HG02943 (cell line): ENCODE results near the gene NDRG4.

Experiments used
- ATAC-seq: cut with Tn5 transposase; IDR thresholded peaks from one replicate; pipeline ENCODE4 v1.9.1; 2021; ENCODE audit warnings: mild to moderate bottlenecking, low read depth, moderate library complexity; ENCODE audit not compliant: unreplicated experiment

NDRG4 gene

DNA sequence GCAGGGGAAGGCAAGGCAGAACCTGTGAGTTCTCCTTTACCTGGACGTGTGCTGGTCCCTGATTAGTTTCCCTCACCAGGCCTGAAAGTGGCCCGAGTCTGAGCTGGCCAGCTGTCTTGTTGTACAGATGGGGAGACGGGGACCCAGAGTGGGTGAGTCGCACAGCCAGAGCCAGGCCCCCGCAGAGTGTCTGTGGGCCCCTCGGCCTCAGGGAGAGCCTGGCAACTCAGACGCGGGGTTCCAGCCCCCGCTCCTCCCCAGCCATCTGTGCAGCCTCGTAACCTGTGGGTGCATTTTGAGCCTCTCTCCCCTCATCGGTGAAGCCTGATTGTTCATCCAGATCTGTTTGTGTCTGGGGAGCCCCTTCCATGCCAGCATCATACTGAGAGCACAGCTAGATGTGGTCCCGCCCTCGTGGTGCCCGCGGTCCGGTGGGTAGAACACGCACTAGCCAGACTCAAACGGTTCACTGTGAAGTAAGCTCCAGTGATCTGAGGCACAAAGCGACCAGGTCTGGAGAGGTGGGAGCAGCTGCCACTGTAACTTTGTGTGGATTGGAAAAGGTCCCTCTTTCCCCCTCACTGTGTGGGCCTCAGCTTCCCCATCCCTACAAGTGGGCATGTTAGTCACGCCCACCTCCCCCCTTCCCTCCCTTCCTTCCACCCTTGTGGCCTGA, 6.0 kb upstream of the NDRG4 start:
- no peak for ATAC-seq

DNA sequence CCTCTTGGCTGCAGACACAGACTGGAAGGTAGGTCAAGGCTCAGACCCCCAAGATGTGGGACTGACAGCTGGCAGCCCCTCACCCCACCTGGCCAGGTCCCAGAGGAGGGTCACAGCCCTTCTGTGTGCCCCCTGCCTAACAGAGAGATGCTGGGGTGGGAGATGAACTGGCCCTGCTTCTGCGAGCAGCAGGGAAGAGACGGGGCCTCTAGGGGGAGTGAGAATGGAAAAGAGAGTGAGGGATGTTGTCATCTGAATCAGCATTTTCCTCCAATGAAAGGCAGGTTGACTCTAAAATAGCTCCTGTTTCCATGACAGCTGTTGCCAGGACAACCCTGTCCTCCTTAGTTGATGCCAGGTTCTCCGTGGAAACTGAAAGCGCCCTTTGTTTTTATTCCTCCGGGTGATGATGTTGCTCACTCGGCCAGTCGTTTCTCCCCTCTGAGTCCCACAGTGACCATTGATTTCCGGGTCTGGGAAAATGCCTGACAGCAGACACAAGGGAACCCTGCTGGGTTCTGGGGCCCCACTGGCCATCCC, 4.9 kb upstream of the NDRG4 start:
- no peak for ATAC-seq

DNA sequence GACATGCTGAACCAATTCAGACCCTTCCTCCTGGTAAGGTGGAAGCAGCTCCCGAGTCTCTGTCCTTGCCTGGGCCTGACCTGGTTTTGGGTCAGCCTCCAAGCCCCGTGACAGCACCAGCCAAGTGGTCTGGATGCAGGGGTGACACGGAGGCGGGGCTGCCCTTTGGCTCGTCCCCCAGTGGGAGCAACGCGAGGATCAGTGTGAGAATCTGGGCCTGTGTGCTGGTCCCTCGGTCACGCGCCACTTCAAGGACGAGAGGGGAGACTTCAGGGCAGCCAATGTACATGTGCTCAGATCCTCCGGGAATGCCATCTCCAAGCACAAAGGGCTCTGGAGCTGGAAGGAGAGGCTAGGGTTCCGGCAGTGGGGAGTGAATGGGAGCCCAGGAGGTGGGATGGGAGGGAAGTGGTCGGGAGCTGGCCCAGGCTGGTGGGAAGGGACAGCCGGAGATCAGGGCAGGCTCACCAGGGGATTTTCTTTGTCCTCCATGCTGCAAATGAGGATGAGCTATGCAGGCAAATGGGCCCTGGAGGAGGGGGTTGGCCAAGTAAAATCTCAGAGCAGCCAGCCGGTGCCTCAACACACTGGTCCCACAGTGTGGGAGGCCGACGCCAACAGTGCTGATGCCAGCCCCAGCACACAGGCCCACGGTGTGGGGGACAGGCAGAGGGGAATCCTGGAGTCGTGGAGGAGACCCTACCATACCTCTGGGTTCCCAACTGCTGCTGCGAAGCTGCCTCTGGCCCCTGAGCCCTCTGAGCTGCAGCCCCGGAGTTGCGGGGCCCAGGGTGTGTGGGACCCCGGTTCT, 4.2 kb upstream of the NDRG4 start:
- no peak for ATAC-seq

DNA sequence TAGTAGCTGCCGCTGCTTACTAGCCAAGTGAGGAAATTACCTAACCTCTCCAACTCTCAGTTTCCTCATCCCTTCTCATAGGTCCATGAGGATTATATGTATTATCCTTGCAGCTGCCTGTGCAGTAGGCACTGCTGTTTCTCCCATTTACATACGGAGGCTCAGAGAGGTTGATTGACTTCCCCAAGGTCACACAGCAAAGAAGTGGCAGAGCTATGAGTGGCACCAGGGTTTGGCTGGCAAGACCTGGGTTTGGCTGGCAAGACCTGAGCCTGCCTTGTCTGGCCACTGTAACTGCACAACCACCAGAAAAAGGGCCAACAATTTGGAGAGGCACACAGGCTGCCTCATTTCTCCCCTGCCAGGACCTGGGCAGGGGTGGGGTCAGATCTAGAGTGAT, 2.5 kb upstream of the NDRG4 start:
- no peak for ATAC-seq

DNA sequence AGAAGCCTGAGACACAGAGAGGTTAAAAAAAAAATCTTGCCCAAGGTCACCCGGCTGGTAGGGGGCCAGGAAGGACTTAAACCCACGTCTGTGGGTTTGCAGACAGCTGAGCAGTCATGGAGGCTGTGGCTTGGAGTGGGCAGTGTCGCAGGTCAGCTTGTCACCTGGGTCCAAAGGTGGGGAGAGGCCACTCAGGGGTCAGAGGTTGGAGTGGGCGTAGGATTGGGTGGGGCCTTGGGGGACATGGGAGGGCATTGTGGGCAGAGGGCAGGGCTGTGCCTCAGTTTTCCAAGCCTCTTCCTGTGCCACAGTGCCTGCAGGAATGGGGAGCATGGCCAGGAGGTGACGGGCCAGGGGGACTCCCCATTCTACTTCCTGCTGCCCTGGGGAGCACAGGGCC, 2.0 kb upstream of the NDRG4 start:
- no peak for ATAC-seq

DNA sequence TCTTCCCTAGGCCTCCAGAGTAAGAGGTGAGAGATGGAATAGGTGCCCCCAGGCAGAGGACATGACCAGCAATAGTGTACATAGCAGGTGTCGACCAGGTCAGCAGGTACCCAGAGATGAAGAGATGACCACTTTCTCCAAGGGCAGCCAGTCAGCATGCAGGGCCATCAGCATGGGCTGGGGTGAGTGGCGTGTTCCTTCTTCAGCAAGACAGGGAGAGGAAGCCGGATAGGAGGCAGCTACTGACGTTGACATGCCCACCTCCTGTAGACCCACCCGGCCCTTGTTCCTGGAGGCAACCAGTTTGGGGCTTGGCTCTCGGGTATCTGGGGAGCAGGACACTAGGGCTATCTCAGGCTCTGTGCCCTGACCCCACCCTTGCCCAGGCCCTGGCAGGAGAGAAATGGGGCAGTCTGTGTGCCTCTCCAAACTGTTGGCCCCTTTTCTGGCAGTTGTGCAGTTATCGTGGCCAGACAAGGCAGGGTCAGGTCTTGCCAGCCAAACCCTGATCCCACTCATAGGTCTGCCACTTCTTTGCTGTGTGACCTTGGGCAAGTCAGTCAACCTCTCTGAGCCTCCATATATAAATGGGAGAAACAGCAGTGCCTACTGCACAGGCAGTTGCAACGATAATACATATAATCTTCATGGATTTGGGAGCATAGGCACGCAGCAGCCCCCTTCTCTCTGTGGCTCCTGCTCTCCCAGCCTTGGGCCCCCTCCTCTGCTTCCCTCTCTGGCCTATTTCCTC, 1.4 kb upstream of the NDRG4 start:
- no peak for ATAC-seq

DNA sequence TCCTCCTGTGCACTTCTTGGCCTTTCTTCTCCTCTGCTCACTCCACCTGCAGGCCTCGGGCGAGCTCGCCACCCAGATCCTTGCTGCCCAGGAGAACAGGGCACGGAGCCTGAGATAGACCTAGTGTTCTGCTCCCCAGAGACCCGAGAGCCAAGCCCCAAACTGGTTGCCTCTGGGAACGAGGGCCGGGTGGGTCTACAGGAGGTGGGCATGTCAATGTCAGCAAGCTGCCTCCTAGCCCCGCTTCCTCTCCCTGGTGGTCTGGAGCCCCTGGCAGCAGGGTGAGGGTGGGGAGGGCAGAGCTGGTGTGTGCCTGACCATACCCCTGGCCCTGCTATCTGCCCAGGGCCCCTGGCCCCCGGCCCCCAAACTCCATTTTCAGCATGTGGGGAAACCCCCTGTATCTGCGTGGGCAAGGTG, 841 bp upstream of the NDRG4 start:
- no peak for ATAC-seq

DNA sequence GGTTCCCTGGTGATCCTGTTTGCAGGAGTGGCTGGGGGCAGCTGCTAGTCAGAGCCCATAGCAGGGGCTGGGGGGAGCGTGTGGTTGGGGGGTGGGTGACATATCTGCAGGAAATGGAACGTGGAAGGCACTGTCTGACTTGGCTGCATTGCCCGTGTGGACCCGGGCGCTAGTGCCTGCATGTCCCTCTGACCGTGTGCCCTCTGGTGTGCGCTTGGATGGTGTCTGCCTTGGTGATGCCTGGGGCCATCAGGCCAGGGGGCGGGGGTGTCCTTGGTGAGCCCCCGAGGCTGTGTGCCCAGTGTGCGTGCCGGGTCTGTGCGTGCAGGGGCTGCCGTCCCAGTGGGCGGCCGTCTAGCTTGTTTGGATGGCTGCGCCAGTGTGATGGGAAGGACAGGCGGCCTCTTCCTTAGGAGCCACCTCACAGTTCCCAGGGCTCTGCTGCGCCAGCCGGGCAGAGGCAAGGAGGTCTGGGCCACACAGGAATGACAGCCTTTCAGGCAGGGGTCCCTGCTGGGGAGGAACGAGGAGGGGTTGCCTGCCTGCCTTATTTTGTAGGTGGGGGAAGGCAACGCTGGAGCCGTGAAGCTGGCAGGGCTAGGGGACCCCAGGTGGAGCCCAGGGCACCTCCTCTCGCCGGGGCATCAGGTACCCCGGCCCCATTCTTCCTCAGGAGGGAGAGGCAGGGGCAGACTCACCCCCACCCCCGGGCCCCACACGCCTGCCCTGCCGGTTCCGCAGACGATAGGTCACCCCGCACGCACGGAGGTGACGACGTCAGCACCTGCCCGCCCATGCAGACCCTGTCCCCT, 693 bp downstream of the NDRG4 start:
- no peak for ATAC-seq

DNA sequence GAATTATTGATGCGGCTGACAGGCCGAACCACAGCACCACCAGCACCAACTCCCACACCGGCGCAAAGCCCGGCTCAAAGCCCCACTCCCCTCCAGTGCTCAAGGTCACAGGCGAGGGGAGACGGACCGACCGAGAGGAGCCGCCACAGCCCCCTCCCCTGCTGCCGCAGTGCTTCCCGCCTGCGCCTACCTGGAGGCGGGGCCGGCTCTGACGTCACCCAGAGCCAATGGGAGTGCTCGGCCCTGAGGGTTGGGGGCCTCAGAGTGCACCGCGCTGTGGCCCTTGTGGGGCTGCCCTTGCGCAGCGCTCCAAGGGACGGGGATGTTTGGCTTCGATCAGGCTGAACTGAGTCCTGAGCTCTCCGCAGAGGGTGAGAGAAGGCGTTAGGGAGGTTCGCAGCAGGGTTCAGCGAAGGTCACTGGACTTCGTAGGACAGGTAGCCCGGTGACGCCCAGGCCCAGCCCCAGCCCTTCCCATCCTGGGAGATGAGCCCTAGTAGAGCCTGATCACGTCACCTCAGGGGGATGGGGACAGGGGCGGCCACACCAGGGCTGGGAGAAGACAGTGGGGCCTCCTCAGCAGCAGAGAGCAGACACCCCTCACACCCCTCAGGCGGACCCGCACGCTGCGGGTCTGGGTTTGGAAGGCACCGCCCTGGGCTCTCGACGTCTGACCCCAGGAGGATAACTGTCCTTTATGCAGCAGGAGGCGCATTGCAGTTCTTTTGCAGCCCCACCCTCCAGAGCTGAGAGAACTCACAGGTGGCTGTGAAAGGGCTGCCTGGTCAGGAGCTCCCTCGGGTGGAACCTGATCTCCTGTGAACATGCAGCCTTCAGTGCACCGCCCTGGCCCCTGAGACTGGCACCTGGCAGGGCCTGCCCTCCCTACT, 1.5 kb downstream of the NDRG4 start:
- no peak for ATAC-seq

DNA sequence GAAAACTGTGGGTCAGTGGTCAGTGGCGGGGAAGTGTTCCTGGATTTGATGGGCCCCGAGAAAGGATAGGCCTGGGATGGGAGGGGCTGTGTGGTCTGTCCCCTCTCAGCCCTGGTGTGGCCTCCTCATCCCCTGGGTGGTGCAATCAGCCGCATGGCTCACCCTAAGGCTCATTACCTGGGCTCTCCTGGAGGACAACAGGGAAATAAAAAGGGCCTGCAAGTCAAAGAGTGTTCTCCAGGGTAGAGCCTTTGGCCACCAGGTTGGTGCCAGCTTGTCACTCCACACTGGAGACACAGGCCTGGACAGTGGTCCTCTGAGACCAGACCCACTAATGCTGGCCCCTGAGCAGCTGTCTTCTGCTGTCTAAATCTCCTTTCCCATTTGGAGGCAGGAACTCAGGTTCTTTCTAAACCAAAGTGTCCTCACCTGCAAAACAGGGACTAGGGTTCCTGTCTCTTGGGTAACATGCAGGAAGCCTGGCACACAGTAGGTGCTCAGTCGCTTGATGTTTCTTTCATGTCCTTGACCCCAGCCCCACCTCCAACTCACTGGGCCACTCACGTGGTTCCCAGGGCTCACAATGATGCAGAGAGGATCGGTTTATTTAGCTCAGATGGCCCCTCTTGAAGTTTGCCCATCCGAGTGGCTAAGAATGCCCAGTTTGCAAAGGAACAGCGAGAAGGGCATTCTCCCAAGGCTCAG, 2.4 kb downstream of the NDRG4 start:
- ATAC-seq = no peak

DNA sequence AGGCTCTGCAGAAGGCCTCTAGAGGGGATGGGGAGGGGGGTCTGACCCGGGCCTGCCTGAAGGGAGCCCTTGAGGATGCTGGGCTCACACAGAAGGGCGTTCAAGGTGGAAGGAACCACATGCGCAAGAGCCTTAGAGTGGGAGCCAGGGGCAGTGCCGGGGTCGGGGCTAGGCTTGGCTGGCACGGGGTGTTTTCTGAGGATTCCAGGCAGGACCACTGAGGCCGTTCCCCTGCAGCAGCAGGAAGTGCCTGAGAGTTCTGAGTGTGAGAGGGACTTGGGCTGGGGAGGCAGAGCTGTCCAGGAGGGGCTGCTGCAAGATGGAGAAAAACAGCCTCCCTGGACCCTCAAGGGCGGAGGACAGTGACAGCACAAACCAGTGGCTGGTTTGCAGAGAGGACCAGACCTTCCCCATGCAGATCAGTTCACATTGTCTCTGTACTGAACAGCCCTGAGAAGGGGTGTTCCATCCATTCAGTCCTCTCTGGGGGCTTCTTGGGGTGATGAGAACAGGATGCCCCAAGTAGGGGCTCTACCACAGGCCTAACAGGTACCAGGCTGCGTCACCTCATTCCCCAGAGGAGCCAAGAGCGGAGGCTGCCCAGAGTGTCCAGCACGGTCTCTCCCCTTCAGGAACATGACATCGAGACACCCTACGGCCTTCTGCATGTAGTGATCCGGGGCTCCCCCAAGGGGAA, 3.4 kb downstream of the NDRG4 start:
- no peak for ATAC-seq

DNA sequence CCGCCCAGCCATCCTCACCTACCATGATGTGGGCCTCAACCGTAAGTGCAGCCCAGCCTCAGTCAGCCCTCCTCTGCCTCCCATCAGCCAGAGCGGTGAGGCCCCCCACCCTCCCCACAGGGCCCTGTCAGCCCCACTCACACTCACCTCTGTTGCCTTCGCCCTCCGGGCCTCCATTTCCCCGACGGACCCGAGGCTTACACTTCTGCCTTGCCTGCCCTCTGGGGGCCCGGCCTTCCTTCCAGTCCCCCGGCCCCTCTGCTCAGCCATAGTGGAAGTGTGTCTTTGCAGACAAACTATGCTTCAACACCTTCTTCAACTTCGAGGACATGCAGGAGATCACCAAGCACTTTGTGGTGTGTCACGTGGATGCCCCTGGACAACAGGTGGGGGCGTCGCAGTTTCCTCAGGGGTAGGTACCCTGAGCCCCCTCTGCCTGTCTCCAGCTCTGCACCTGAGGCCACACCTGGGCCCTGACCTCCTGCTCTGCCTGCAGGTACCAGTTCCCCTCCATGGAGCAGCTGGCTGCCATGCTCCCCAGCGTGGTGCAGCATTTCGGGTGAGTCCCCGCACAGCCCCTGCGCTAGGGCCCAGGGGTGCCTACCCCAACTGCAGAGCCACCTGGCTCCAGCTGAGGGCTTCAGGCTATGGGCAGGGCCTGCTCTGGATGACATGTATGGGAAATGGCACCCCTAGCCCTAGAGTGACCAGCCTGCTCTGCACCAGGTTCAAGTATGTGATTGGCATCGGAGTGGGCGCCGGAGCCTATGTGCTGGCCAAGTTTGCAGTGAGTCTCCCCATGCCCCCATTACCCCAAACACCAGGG, 4.1 kb downstream of the NDRG4 start:
- no peak for ATAC-seq

DNA sequence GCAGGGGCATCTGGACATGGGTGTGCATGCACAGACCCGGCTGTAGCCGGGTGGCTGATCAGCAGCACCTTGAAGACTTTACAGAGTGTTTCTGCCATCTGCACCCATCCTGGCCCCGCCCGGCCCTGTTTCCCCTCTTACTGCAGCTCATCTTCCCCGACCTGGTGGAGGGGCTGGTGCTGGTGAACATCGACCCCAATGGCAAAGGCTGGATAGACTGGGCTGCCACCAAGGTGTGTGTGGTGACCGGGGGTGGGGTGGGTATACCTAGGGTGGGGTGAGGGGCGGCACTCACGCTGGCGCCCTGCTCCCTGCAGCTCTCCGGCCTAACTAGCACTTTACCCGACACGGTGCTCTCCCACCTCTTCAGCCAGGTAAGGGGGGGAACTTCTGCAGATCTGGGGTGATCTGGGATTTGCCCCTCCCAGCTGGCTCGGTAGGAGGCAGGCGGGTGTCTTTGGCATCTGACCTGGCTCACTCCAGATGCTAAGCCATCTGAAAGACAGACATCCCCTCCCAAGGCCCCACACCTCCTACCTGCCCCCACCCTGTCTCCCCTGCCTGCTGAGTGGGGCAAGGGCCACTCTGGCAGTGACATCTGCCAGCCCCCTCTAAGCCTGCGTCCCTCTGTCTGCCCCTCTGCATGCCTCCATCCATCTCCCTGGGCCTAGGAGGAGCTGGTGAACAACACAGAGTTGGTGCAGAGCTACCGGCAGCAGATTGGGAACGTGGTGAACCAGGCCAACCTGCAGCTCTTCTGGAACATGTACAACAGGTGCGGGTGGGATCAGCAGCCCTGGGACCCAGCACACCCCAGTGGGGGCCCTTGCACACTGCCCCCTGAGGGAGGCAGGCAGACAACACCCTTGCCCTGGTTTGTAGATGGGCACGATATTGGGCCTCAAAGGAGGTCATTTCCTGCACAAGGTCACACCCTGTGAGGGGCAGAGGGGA, 6.6 kb downstream of the NDRG4 start:
- no peak for ATAC-seq

DNA sequence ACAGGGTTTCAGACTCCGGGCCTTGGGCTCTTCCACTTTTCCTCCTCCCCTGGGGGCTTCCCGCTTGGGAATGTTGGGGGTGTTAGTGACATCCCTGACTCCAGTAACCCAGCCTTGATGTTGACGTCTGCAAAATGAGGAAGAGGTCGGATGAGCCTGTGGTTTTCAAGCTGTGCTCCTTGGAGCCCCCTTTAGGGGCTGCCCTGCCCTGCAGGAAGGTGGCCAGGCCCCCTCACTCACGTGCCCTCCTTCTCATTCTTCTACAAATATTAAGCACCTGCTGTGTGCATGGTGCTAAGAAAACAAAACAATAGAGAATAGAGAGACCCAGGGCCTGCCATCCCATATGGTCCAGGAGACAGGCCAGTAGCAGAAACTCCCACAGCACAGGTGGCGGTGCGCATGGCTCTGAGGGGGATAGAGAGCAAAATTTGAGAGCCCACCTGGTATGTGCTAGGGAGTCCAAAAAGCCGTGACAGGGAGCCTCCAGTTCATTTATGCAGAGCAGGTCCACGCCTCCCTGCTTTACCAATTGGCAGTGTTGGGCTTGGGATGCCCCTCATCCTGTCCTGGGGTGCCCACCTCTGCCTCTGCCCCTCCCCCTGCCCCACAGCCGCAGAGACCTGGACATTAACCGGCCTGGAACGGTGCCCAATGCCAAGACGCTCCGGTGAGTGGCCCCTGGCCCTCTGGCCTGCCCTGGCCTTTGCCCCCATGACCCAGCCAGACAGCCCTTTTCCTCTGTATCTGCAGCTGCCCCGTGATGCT, 7.4 kb downstream of the NDRG4 start:
- ATAC-seq = no peak

DNA sequence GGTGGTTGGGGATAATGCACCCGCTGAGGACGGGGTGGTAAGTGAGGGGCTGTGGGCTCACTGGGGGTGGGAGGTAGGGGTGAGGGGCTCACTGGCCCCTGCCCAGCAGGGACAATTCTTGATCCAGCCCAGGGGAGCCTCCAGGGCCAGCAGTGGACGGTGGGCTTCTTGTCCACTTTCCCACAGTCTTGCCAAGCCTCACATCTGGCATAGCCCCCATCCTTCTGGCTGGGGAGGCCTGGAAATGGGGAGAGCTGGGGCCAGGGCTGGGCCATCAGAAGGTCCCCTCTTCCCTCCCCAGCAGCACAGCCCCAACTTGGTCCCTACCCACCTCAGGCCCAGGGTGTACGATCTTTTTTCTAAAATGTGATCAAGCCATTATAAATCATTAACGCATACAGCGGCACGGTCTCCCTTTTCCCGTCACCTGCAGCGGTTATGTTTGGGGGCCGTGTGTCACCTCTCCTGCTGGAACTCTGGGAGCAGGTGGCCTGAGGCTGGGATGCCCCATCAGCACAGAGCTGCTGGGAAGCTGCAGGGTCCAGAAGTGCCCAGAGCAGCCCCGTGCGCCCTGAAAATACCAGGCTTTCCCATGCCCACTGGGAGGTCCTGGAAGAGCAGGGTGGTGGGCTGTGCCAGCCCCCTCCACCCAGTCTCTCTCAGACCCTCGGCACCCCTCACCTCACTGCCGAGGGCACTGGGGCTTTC, 8.2 kb downstream of the NDRG4 start:
- ATAC-seq = no peak
